NCI-H1105 treated with DMSO at 0.1 percent for 48 hours (cell line): ENCODE results near the gene ID3.
"Not testable (repeated sequence)": the region's sequence is repeated elsewhere in the genome, so short reads cannot be mapped to it uniquely, and the experiment has no call there.

Source experiments
- DNase-seq: peaks from one replicate; lab custom pipeline; 2025; lab: John Stamatoyannopoulos, UW

The ID3 gene

GRCh38 chr1:23588749-23589548, 29.6 kb upstream of the ID3 start:
- DNase-seq = no peak

- no peak for DNase-seq
These were observed 26.2 kb upstream of the ID3 start for GRCh38 chr1:23585321-23586022.

GRCh38 chr1:23583727-23584126, 24.4 kb upstream of the ID3 start:
- not testable (repeated sequence) for DNase-seq

- no peak for DNase-seq
These were observed 23.5 kb upstream of the ID3 start for GRCh38 chr1:23582820-23583219.

- DNase-seq = no peak
These were observed 21.9 kb upstream of the ID3 start for GRCh38 chr1:23581219-23581618.

GRCh38 chr1:23578997-23579363, 19.7 kb upstream of the ID3 start:
- no peak for DNase-seq

GRCh38 chr1:23578311-23578996, 19.2 kb upstream of the ID3 start:
- DNase-seq = no peak

- DNase-seq = no peak
These were observed 18.0 kb upstream of the ID3 start for GRCh38 chr1:23577056-23578004.

- no peak for DNase-seq
These were observed 17.2 kb upstream of the ID3 start for GRCh38 chr1:23576338-23577055.

- DNase-seq = no peak
These were observed 16.0 kb upstream of the ID3 start for GRCh38 chr1:23575226-23575810.

- no peak for DNase-seq
These were observed 15.0 kb upstream of the ID3 start for GRCh38 chr1:23574265-23574754.

- DNase-seq = no peak
These were observed 14.4 kb upstream of the ID3 start for GRCh38 chr1:23573574-23574182.

GRCh38 chr1:23571465-23571864, 12.2 kb upstream of the ID3 start:
- DNase-seq = no peak

- DNase-seq = no peak
These were observed 10.8 kb upstream of the ID3 start for GRCh38 chr1:23570001-23570691.

GRCh38 chr1:23568608-23569383, 9.5 kb upstream of the ID3 start:
- DNase-seq = no peak

- DNase-seq = no peak
These were observed 8.8 kb upstream of the ID3 start for GRCh38 chr1:23567996-23568607.

- no peak for DNase-seq
These were observed 8.3 kb upstream of the ID3 start for GRCh38 chr1:23567629-23567995.

GRCh38 chr1:23566304-23566703, 7.0 kb upstream of the ID3 start:
- DNase-seq = no peak
